ENCODE measurements around the gene SLC34A3.

Gene SLC34A3

GRCh38 chr9:137217276-137218211, 13.2 kb upstream of the SLC34A3 start:
- peak; percentile 94 for DNase-seq (ENCODE audit: low spot score)

- no peak for DNase-seq (ENCODE audit: low spot score)
These were observed 12.4 kb upstream of the SLC34A3 start for GRCh38 chr9:137218212-137218753.

GRCh38 chr9:137218754-137219271, 11.9 kb upstream of the SLC34A3 start:
- DNase-seq (ENCODE audit: low spot score) = peak; percentile 23

- no peak for DNase-seq (ENCODE audit: low spot score)
These were observed 10.9 kb upstream of the SLC34A3 start for GRCh38 chr9:137219757-137220316.

GRCh38 chr9:137220317-137221094, 10.2 kb upstream of the SLC34A3 start:
- DNase-seq (ENCODE audit: low spot score) = peak; percentile 8

GRCh38 chr9:137221095-137221505, 9.6 kb upstream of the SLC34A3 start:
- DNase-seq (ENCODE audit: low spot score) = no peak

- DNase-seq (ENCODE audit: low spot score) = peak; percentile 61
These were observed 9.1 kb upstream of the SLC34A3 start for GRCh38 chr9:137221506-137222111.

- no peak for DNase-seq (ENCODE audit: low spot score)
These were observed 8.3 kb upstream of the SLC34A3 start, which contains the start of gene RNF208 for GRCh38 chr9:137222190-137223077. RNF208 (minus strand) TSS chr9:137222240; CDS start chr9:137221212, 1,028 bp downstream.

GRCh38 chr9:137223078-137223970, 7.4 kb upstream of the SLC34A3 start:
- peak; percentile 91 for DNase-seq (ENCODE audit: low spot score)

- no peak for DNase-seq (ENCODE audit: low spot score)
These were observed 5.6 kb upstream of the SLC34A3 start, which contains the start of gene CYSRT1 for GRCh38 chr9:137224830-137225694. CYSRT1 (plus strand) TSS chr9:137225174; CDS start chr9:137225622, 448 bp downstream.

- DNase-seq (ENCODE audit: low spot score) = no peak
These were observed 4.9 kb upstream of the SLC34A3 start for GRCh38 chr9:137225699-137226331.

- DNase-seq (ENCODE audit: low spot score) = no peak
These were observed 4.2 kb upstream of the SLC34A3 start for GRCh38 chr9:137226338-137227053.

- peak; percentile 78 for DNase-seq (ENCODE audit: low spot score)
These were observed 3.4 kb upstream of the SLC34A3 start, which contains the start of gene RNF224 for GRCh38 chr9:137227054-137227852. RNF224 (plus strand) TSS chr9:137227502; CDS start chr9:137228336, 834 bp downstream.

GRCh38 chr9:137227853-137228505, 2.7 kb upstream of the SLC34A3 start:
- no peak for DNase-seq (ENCODE audit: low spot score)

GRCh38 chr9:137228506-137228967, 2.2 kb upstream of the SLC34A3 start:
- DNase-seq (ENCODE audit: low spot score) = no peak

Measured in iPS-NIHi11 (cell line).